ENCODE measurements around the gene ZFHX3. TPM values are rescaled to one million over a fixed set of nuclear protein-coding genes. Genes with fewer than 3 reads are reported as not detected.

The ZFHX3 gene
- total RNA-seq, 2 donors from 2014 or later, result 9.2 to 18.9 TPM

DNA sequence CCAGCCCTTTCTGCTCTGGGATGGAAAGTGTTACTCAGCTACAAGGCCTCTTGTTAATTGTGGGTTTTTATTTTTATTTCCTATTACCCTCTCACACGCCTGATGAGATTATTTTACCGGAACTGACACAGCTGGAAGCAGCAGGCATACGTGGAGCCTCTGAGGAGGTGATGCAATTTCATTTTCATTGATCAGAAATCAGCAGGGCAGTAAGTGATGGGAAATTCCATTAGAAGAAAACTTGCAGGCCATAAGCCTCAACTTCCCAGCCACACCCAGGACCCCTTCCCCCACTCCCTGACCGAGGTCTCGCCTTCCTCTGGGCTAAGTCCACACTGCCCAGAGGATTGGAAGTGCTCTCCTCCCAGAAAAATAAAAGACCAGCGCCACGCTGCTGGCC lies 69.7 kb downstream of the ZFHX3 start:
- H3K9me3 ChIP-seq, result no peaks in the 10 kb centered on the region
- TF ChIP-seq, protein P1, sequence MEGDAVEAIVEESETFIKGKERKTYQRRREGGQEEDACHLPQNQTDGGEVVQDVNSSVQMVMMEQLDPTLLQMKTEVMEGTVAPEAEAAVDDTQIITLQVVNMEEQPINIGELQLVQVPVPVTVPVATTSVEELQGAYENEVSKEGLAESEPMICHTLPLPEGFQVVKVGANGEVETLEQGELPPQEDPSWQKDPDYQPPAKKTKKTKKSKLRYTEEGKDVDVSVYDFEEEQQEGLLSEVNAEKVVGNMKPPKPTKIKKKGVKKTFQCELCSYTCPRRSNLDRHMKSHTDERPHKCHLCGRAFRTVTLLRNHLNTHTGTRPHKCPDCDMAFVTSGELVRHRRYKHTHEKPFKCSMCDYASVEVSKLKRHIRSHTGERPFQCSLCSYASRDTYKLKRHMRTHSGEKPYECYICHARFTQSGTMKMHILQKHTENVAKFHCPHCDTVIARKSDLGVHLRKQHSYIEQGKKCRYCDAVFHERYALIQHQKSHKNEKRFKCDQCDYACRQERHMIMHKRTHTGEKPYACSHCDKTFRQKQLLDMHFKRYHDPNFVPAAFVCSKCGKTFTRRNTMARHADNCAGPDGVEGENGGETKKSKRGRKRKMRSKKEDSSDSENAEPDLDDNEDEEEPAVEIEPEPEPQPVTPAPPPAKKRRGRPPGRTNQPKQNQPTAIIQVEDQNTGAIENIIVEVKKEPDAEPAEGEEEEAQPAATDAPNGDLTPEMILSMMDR (IDR thresholded peaks at IDR 0.05), result no peak
- H3K27ac ChIP-seq, result peak overlapping the region; percentile 44 to 48
- no peaks in the 10 kb centered on the region for H3K36me3 ChIP-seq
- no peaks in the 10 kb centered on the region for H3K27me3 ChIP-seq
- no peak for DNase-seq (ENCODE audit: low spot score)
- H3K4me1 ChIP-seq, result peaks cover 0 to 36% of the 10 kb centered on the region in 2 donors
- no peak overlapping the region for H3K4me3 ChIP-seq

- no peaks in the 10 kb centered on the region for H3K27me3 ChIP-seq
- no peaks in the 10 kb centered on the region for H3K36me3 ChIP-seq
- no peaks in the 10 kb centered on the region for H3K9me3 ChIP-seq
- H3K4me3 ChIP-seq, result no peak overlapping the region
- H3K27ac ChIP-seq, result no peak overlapping the region
- H3K4me1 ChIP-seq, result peaks cover 0 to 36% of the 10 kb centered on the region in 2 donors
- TF ChIP-seq, protein P1 (IDR thresholded peaks at IDR 0.05), result no peak
- no peak for DNase-seq (ENCODE audit: low spot score)
These were observed 70.8 kb downstream of the ZFHX3 start for GRCh38 chr16:72977127-72977526.

DNA sequence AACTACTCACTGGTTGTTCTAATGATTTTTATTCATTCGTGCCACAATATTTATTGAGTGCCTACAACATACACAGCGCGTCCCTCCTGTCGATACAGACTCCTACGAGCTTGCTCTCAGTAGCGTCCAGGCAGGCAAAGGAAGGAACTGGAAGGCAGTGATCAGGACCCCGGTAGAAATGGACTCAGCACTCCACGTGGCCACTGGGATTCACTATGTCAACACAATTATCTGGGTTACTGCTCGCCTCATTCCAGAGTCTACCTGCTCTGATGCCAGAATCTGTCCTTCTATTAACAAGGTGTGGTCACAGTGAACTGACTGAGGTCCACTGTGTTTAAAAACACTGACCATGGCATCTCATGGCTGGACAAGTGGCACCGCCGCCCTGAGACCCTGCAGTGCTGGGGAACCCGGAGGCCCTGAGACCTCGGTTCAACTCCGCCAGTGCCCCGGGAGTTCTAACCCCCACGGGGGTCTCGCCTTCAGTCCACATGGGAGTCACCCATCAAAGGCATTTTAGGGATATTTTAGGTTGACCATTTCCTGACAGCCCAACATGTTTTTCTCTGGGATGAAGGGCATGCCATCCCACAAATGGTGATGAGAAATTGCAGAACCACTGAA lies 71.4 kb downstream of the ZFHX3 start:
- no peaks in the 10 kb centered on the region for H3K27me3 ChIP-seq
- no peak overlapping the region for H3K4me3 ChIP-seq
- no peak overlapping the region for H3K27ac ChIP-seq
- H3K9me3 ChIP-seq, result no peaks in the 10 kb centered on the region
- H3K4me1 ChIP-seq, result peaks cover 0 to 36% of the 10 kb centered on the region in 2 donors
- H3K36me3 ChIP-seq, result no peaks in the 10 kb centered on the region
- no peak for DNase-seq (ENCODE audit: low spot score)
- TF ChIP-seq, protein P1 (IDR thresholded peaks at IDR 0.05), result no peak

DNA sequence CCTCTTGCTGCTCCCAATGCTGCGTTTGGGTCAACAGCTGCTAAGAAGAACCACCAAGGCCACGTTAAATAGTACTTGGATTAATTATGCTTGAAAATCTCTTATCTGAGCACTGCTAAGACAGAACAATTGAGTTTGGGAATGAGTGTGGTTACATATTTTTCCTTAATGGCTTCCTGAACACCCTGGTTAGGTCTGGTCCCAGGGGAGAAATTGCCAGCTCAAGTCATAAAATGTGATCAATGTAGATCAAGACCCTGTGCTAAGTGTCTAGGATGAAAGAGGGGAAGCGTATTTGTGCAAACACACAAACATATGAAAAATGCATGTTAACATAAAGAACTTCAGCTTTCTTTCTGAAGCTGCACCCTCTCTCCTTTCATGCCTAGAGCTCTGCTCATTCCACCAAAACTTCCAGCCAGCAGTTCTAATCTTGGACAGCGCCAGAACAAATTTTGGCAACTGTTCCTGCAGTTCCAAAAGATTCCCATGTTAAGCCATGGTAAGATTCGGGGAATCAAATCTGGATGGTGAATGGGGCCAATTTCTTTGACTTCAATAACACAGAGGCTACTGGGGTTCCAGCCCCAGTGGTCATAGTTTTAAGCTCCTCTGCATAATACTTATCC lies 72.0 kb downstream of the ZFHX3 start:
- no peaks in the 10 kb centered on the region for H3K27me3 ChIP-seq
- no peak overlapping the region for H3K4me3 ChIP-seq
- no peaks in the 10 kb centered on the region for H3K9me3 ChIP-seq
- DNase-seq (ENCODE audit: low spot score), result no peak
- H3K4me1 ChIP-seq, result peaks cover 0 to 36% of the 10 kb centered on the region in 2 donors
- no peaks in the 10 kb centered on the region for H3K36me3 ChIP-seq
- TF ChIP-seq, protein P1 (IDR thresholded peaks at IDR 0.05), result no peak
- H3K27ac ChIP-seq, result no peak overlapping the region

- no peaks in the 10 kb centered on the region for H3K36me3 ChIP-seq
- no peak for DNase-seq (ENCODE audit: low spot score)
- H3K4me3 ChIP-seq, result no peak overlapping the region
- TF ChIP-seq, protein P1 (IDR thresholded peaks at IDR 0.05), result no peak
- no peak overlapping the region for H3K27ac ChIP-seq
- H3K27me3 ChIP-seq, result no peaks in the 10 kb centered on the region
- H3K9me3 ChIP-seq, result no peaks in the 10 kb centered on the region
- peaks cover 0 to 39% of the 10 kb centered on the region in 2 donors for H3K4me1 ChIP-seq
These were observed 73.7 kb downstream of the ZFHX3 start for GRCh38 chr16:72974142-72974769.

All from right atrium auricular region (tissue), 2 donors.